HepG2 (cell line): ENCODE measurements around the gene ANKRD44. TPM values are rescaled to one million over a fixed set of nuclear protein-coding genes. Genes with fewer than 3 reads are reported as not detected.
A peak's percentile ranks its signal among the peaks of the same experiment; 100 is the strongest.

Source experiments
- ATAC-seq: fragments of 200-7000 bp; cut with Tn5 transposase; 3 replicates; pipeline ENCODE4 v1.9.1; 2020; ENCODE audit warnings: mild to moderate bottlenecking, moderate library complexity
- BruUV-seq: library from RNA; stranded (reverse); fragments of 400-500 nt; replicated peaks from 2 replicates; lab custom pipeline; 2021; lab: Mats Ljungman, UMichigan
- CTCF ChIA-PET: fragments of 300-600 bp; formaldehyde crosslinking; extraction: SDS; loops from one replicate; lab custom pipeline; 2021; ENCODE audit warnings: low total read pairs, inconsistent platforms, low intra/inter-chr PET ratio; lab: Yijun Ruan, JAX
- POLR2A ChIA-PET: fragments of 350-600 bp; sonication (Branson Sonifier 250); formaldehyde crosslinking; loops from one replicate; lab custom pipeline; 2020; ENCODE audit warnings: antibody characterized with exemption, inconsistent platforms; lab: Yijun Ruan, JAX
- DNase-seq: peaks from one replicate; pipeline ENCODE4 v3.0.0-alpha.2; 2015; ENCODE audit warnings: low spot score
- FAIRE-seq: peaks from 3 replicates; lab custom pipeline; 2011; peaks lifted over from hg19 to GRCh38; lab: Jason Lieb, UNC
- H2AFZ ChIP-seq: one replicate; pipeline ENCODE4 v1.6.1; 2011; ENCODE audit warnings: low read length, inconsistent platforms
- H3K27ac ChIP-seq: fragments of 300-600 bp; 3 replicates; pipeline ENCODE4 v1.8.0; 2011; ENCODE audit warnings: mixed run types, mild to moderate bottlenecking, mixed read lengths, low read length, inconsistent platforms; ENCODE audit not compliant: insufficient read depth; ENCODE audit errors: extremely low read length
- H3K27me3 ChIP-seq, 2 experiments: fragments of 200-600 bp in 1 of 2; 2 replicates in 1 of 2; 3 replicates in 1 of 2; pipeline versions ENCODE4 v1.6.0 to v1.8.0; 2011; ENCODE audit warnings: low read length in 2 of 2, mild to moderate bottlenecking in 2 of 2, moderate library complexity in 2 of 2, inconsistent platforms in 1 of 2; ENCODE audit not compliant: insufficient read depth in 2 of 2, control insufficient read depth in 1 of 2
- H3K36me3 ChIP-seq, 2 experiments: fragments of 200-600 bp in 1 of 2; replicated peaks in 1 of 2; 2 replicates in 1 of 2; 3 replicates in 1 of 2; pipeline versions ENCODE4 v1.5.1 to v1.8.0; 2011; ENCODE audit warnings: low read length in 2 of 2, inconsistent platforms in 1 of 2; ENCODE audit not compliant: insufficient read depth in 2 of 2, control insufficient read depth in 1 of 2
- H3K4me1 ChIP-seq: 2 replicates; pipeline ENCODE4 v1.5.1; 2012; ENCODE audit warnings: low read length, inconsistent platforms; ENCODE audit not compliant: insufficient read depth
- H3K4me2 ChIP-seq: 2 replicates; pipeline ENCODE4 v1.6.0; 2011; ENCODE audit warnings: low read depth, low read length, inconsistent platforms
- H3K4me3 ChIP-seq, 3 experiments: fragments of 200-600 bp in 1 of 3; sonication (generic), shearing (Covaris generic) in 1 of 3; replicated peaks in 1 of 3; 2 replicates each; pipeline ENCODE4 v1.5.1; 2011 to 2016; ENCODE audit warnings: low read length in 3 of 3, inconsistent platforms in 2 of 3, low read depth in 2 of 3, mild to moderate bottlenecking in 2 of 3, control low read depth in 1 of 3, mixed read lengths in 1 of 3; ENCODE audit not compliant: insufficient read depth in 1 of 3
- H3K79me2 ChIP-seq: one replicate; pipeline ENCODE4 v1.6.1; 2011; ENCODE audit warnings: low read length, inconsistent platforms; ENCODE audit not compliant: insufficient read depth
- H3K9ac ChIP-seq: 2 replicates; pipeline ENCODE4 v1.6.0; 2011; ENCODE audit warnings: mild to moderate bottlenecking, low read depth, low read length, inconsistent platforms; ENCODE audit not compliant: insufficient read depth
- H3K9me3 ChIP-seq: 2 replicates; pipeline ENCODE4 v1.5.1; 2012; ENCODE audit warnings: mild to moderate bottlenecking, low read length
- H4K20me1 ChIP-seq: 2 replicates; pipeline ENCODE4 v1.6.0; 2011; ENCODE audit warnings: inconsistent platforms, mild to moderate bottlenecking, low read length, moderate library complexity; ENCODE audit not compliant: insufficient read depth
- AKNA ChIP-seq: sonication (generic); formaldehyde crosslinking; IDR thresholded peaks from 2 replicates; pipeline ENCODE4 v1.4.0; 2020; ENCODE audit warnings: missing genetic modification reagents, borderline replicate concordance
- ARNT ChIP-seq: fragments of 450-650 bp; IDR thresholded peaks from 2 replicates; pipeline ENCODE4 v1.6.1; 2017
- BRCA1 ChIP-seq: sonication (generic); formaldehyde crosslinking; IDR thresholded peaks from 2 replicates; pipeline ENCODE4 v1.4.0; 2020; ENCODE audit warnings: missing genetic modification reagents
- FOXP4 ChIP-seq: sonication (generic); formaldehyde crosslinking; IDR thresholded peaks from 2 replicates; pipeline ENCODE4 v1.4.0; 2020; ENCODE audit warnings: missing genetic modification reagents
- JUNB ChIP-seq: sonication (generic); formaldehyde crosslinking; IDR thresholded peaks from 2 replicates; pipeline ENCODE4 v1.8.0; 2022; ENCODE audit warnings: missing genetic modification reagents, mild to moderate bottlenecking, borderline replicate concordance
- KDM4B ChIP-seq: sonication (generic); formaldehyde crosslinking; IDR thresholded peaks from 2 replicates; pipeline ENCODE4 v1.4.0; 2020; ENCODE audit warnings: missing genetic modification reagents
- MAFF ChIP-seq: IDR thresholded peaks from 2 replicates; pipeline ENCODE4 v1.6.1; 2011; ENCODE audit warnings: low read depth, low read length, improper control_type of control experiment
- MEIS2 ChIP-seq: sonication (generic); formaldehyde crosslinking; IDR thresholded peaks from 2 replicates; pipeline ENCODE4 v1.9.0; 2021; ENCODE audit warnings: mild to moderate bottlenecking, missing genetic modification reagents
- SIX1 ChIP-seq: sonication (generic); formaldehyde crosslinking; IDR thresholded peaks from 2 replicates; pipeline ENCODE4 v1.4.0; 2020; ENCODE audit warnings: missing genetic modification reagents, borderline replicate concordance
- SRSF1 ChIP-seq: fragments of 200-400 bp; formaldehyde crosslinking; optimal IDR thresholded peaks from 2 replicates; pipeline ENCODE3; 2017; ENCODE audit warnings: mild to moderate bottlenecking, low read depth, low read length, moderate library complexity
- ZBTB37 ChIP-seq: sonication (generic); formaldehyde crosslinking; IDR thresholded peaks from 2 replicates; pipeline ENCODE4 v1.4.0; 2020; ENCODE audit warnings: mild to moderate bottlenecking, missing genetic modification reagents
- ZMYM2 ChIP-seq: sonication (generic); formaldehyde crosslinking; IDR thresholded peaks from 2 replicates; pipeline ENCODE4 v1.8.0; 2022; ENCODE audit warnings: mild to moderate bottlenecking, missing genetic modification reagents
- ZNF335 ChIP-seq: sonication (generic); formaldehyde crosslinking; IDR thresholded peaks from 2 replicates; pipeline ENCODE4 v1.4.0; 2020; ENCODE audit warnings: missing genetic modification reagents
- ZNF451 ChIP-seq: sonication (generic); formaldehyde crosslinking; IDR thresholded peaks from 2 replicates; pipeline ENCODE4 v1.5.0; 2020; ENCODE audit warnings: mild to moderate bottlenecking, missing genetic modification reagents
- ZNF850 ChIP-seq: sonication (generic); formaldehyde crosslinking; conservative IDR thresholded peaks from 2 replicates; pipeline ENCODE4 v1.9.0; 2021; ENCODE audit warnings: mild to moderate bottlenecking, missing genetic modification reagents
- WGBS: methylation state at CpG from one replicate; pipeline ENCODE4 v1.1.6; 2017; ENCODE audit warnings: low lambda C conversion rate; 5-methylcytosine and 5-hydroxymethylcytosine counted together
- in situ Hi-C: cut with HindIII; loops from 2 replicates; pipeline ENCODE4 v1.10.0; 2017; ENCODE audit warnings: low pct_unique_long_range_greater_than_20kb; ENCODE audit not compliant: extremely low pct_ligation_motif_present
- intact Hi-C: fragments of 100-400 bp; cut with micrococcal nuclease; formaldehyde crosslinking; loops from one replicate; pipeline ENCODE4 v1.10.0; 2022; ENCODE audit not compliant: unreplicated experiment
- polyA plus RNA-seq, 8 experiments: library from polyadenylated mRNA; depleted of rRNA in 3 of 8; stranded (reverse) in 7 of 8; unstranded in 1 of 8; fragments of >200 nt; fragmentation: Illumina TruSeq in 4 of 8; extraction: Trizol in 4 of 8; gene quantifications; 2 replicates each; pipeline versions ENCODE4 v1.2.1 to v1.2.3, GENCODE V29; 2011 to 2016; ENCODE audit warnings: low read depth in 4 of 8, missing spikeins in 1 of 8, mixed read lengths in 1 of 8; ENCODE audit not compliant: insufficient read depth in 1 of 8
- total RNA-seq, 5 experiments: library from RNA; depleted of rRNA; stranded (reverse); fragments of >200 nt; fragmentation: Illumina TruSeq; extraction: Trizol; gene quantifications; 2 replicates each; pipeline ENCODE4 v1.2.3, GENCODE V29; 2016; ENCODE audit warnings: low read depth in 1 of 5

The ANKRD44 gene
- total and polyA plus RNA-seq, 2 of the 13 experiments (the other 11 are each of a cell fraction or from before 2014, with no cell fraction given), result 0.04 to 0.11 TPM

- no peak for TF ChIP-seq FOXP4 (CRISPR knock-in tag)
- no peak for TF ChIP-seq ZNF335 (CRISPR knock-in tag)
- TF ChIP-seq ARNT, result no peak
Measured at GRCh38 chr2:197256021-197256420, 54.6 kb downstream of the ANKRD44 start (continued).

GRCh38 chr2:197255543-197255942 lies 55.0 kb downstream of the ANKRD44 start:
- intact Hi-C loops (no loop called here), in situ Hi-C loops (no loop called here)
- ATAC-seq (peak; percentile 42; the same call in 1 of the 3 replicates), DNase-seq (no peak), FAIRE-seq (no peak)
- no peak overlapping the region for H2AFZ ChIP-seq
- 32% methylated on average over 9 of the region's 9 CpGs for WGBS
- peaks cover 0 to 16% of the 10 kb centered on the region in 2 experiments; a peak in 1 of 5 replicates for H3K27me3 ChIP-seq
- no peaks in the 10 kb centered on the region for H4K20me1 ChIP-seq
- no peaks in the 10 kb centered on the region for H3K79me2 ChIP-seq
- ChIA-PET CTCF (no interaction called here), POLR2A (no interaction called here)
- no peaks in the 10 kb centered on the region for H3K4me1 ChIP-seq
- H3K9ac ChIP-seq, result no peak overlapping the region
- BruUV-seq, result no TSS peak
- no peak overlapping the region for H3K4me2 ChIP-seq
- H3K36me3 ChIP-seq, result no peaks in the 10 kb centered on the region
- no peaks in the 10 kb centered on the region for H3K9me3 ChIP-seq
- H3K27ac ChIP-seq, result no peak overlapping the region
- no peak overlapping the region for H3K4me3 ChIP-seq
- no peak for TF ChIP-seq ZMYM2
- TF ChIP-seq ZNF451 (CRISPR knock-in tag), result no peak
- TF ChIP-seq ZNF850 (CRISPR knock-in tag), result no peak
- TF ChIP-seq ZBTB37 (CRISPR knock-in tag), result no peak
- no peak for TF ChIP-seq AKNA (CRISPR knock-in tag)
- no peak for TF ChIP-seq MAFF
- TF ChIP-seq BRCA1, result no peak
- no peak for TF ChIP-seq SRSF1
- TF ChIP-seq MEIS2 (CRISPR knock-in tag), result no peak
- no peak for TF ChIP-seq SIX1 (CRISPR knock-in tag)
- TF ChIP-seq KDM4B (CRISPR knock-in tag), result no peak
- no peak for TF ChIP-seq JUNB (CRISPR knock-in tag)
